T-helper 17 cell (primary cell): ENCODE measurements around the gene RNF11. TPM values are rescaled to one million over a fixed set of nuclear protein-coding genes. Genes with fewer than 3 reads are reported as not detected.

Experiments
- ATAC-seq: fragments of 150-1000 bp; cut with Tn5 transposase; 2 replicates; pipeline ENCODE4 v1.10.0; 2021; ENCODE audit warnings: mild to moderate bottlenecking, moderate library complexity
- DNase-seq, 3 donors: peaks; one replicate each; pipeline versions ENCODE4 v3.0.0 to v3.0.0-alpha.2; 2020 to 2021
- H3K9me3 ChIP-seq: one replicate; pipeline ENCODE4 v1.7.0; 2013; ENCODE audit warnings: low read length, mild to moderate bottlenecking; ENCODE audit not compliant: control insufficient read depth, poor library complexity, severe bottlenecking
- H3K27ac Mint-ChIP-seq: one replicate; pipeline ENCODE4 v1.8.0; 2022; ENCODE audit warnings: mild to moderate bottlenecking, moderate library complexity, mixed read lengths
- H3K27me3 Mint-ChIP-seq: one replicate; pipeline ENCODE4 v1.8.0; 2022; ENCODE audit warnings: mixed read lengths
- H3K36me3 Mint-ChIP-seq: one replicate; pipeline ENCODE4 v1.8.0; 2022; ENCODE audit warnings: low read depth, mixed read lengths
- H3K4me1 Mint-ChIP-seq: one replicate; pipeline ENCODE4 v1.8.0; 2022; ENCODE audit warnings: mild to moderate bottlenecking, mixed read lengths
- H3K4me3 Mint-ChIP-seq: one replicate; pipeline ENCODE4 v1.8.0; 2022; ENCODE audit warnings: mild to moderate bottlenecking, moderate library complexity, mixed read lengths
- total RNA-seq, 4 donors: library from RNA in 2 of 4; stranded (reverse) in 2 of 4; gene quantifications; one replicate each; pipeline ENCODE4 v1.2.3 and lab custom pipeline; 2022 to 2026

The RNF11 gene
- total RNA-seq, 2 donors from 2014 or later, result 69.4 to 140 TPM

DNA sequence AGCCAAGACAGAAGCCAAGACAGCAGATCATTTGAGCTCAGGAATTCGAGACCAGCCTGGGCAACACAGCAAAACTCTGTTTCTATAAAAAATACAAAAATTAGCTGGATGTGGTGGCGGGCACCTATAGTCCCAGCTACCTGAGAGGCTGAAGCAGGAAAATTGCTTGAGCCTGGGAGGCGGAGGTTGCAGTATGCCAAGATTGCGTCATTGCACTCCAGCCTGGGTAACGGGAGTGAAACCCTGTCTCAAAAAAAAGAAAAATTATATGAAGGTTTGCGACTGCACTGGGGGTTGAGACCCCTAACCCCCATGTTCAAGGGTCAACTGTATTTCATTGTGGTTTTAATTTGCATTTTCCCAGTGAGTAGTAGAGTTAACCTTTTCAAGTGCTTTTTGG, 16.3 kb downstream of the RNF11 start:
- Mint-ChIP-seq H3K4me1 (peaks cover 19% of the 10 kb centered on the region), H3K4me3 (peak overlapping the region; percentile 39)
- no peak for ATAC-seq

DNA sequence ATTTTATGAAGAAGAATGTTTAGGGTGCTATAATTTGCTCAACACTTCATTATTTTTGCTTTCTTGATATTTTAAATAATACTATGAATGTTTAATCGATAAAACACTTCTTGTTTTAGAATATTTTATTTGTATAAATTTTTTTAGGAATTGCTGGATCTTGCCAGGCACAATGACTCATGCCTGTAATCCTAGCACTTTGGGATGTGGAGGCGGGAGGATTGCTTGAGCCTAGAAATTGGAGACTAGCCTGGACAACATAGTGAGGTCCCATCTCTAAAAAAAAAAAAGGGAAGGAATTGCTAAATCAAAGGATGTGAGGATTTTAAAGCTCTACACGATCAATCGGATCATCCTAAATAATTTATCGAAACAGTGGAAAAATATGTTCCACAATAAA, 17.6 kb downstream of the RNF11 start:
- Mint-ChIP-seq H3K27me3 (no peaks in the 10 kb centered on the region), H3K27ac (no peak overlapping the region)

More for the DNA sequence above, 16.3 kb downstream of the RNF11 start:
- Mint-ChIP-seq H3K27me3 (no peaks in the 10 kb centered on the region), H3K27ac (no peak overlapping the region), H3K36me3 (no peaks in the 10 kb centered on the region)
- DNase-seq, result no peak
- H3K9me3 ChIP-seq, result no peaks in the 10 kb centered on the region

DNA sequence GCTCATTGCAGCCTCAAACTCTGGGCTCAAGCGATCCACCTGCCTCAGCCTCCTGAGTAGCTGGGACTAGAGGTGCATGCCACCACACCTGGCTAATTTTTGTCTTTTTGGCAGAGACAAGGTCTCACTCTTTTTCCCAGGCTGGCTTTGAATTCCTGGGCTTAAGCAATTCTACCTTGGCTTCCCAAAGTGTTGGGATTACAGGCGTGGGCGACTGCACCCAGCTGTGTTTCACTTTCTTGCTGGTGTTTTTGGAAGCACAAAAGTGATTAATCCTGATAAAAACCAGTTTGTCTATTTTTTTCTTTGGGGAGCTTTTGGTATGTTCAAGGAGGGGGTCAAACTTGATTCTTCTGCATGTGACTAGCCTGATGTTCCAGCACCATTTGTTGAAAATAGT, 19.3 kb downstream of the RNF11 start:
- ATAC-seq, result no peak
- no peak overlapping the region for H3K4me3 Mint-ChIP-seq
- DNase-seq, result no peak
- no peaks in the 10 kb centered on the region for H3K9me3 ChIP-seq
- peaks cover 31% of the 10 kb centered on the region for H3K4me1 Mint-ChIP-seq
- no peaks in the 10 kb centered on the region for H3K27me3 Mint-ChIP-seq
- H3K27ac Mint-ChIP-seq, result no peak overlapping the region
- no peaks in the 10 kb centered on the region for H3K36me3 Mint-ChIP-seq

More for the DNA sequence above, 17.6 kb downstream of the RNF11 start:
- ATAC-seq (no peak), DNase-seq (no peak)
- Mint-ChIP-seq H3K4me3 (no peak overlapping the region), H3K36me3 (no peaks in the 10 kb centered on the region), H3K4me1 (peaks cover 29% of the 10 kb centered on the region)
- no peaks in the 10 kb centered on the region for H3K9me3 ChIP-seq

DNA sequence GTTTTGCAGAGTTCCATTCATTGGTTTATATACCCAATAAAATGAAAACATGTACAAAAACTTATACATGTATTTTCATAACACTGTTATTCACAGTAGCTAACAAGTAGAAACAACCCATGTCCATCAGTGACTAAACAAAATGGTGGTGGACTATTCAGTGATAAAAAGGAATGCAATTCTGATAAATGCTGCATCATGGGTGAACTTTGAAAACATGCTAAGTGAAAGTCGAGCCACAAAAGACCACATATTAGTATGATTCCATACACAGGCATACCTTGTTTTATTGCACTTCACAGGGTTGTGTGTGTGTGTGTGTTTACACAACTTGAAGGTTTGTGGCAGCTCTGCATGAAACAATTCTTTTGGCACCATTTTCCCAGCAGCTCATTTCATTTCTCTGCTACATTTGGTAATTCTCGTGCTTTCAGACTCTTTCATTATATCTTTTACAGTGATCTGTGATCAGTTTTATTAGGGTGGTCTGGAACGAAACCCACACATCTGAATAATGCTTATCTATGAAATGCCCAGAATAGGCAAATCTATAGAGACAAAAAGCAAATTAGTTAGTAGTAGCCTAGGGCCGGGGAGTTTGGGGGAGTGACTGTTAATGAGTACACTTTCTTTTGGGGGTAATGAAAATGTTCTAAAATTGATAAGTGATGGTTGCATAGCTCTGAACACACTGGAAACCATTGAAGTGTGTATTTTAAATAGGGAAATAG, 27.2 kb downstream of the RNF11 start:
- DNase-seq (no peak), ATAC-seq (no peak)
- peaks cover 37% of the 10 kb centered on the region for H3K4me1 Mint-ChIP-seq
- H3K27me3 Mint-ChIP-seq, result no peaks in the 10 kb centered on the region
- no peaks in the 10 kb centered on the region for H3K9me3 ChIP-seq
- peak overlapping the region; percentile 47 for H3K27ac Mint-ChIP-seq
- no peak overlapping the region for H3K4me3 Mint-ChIP-seq
- H3K36me3 Mint-ChIP-seq, result no peaks in the 10 kb centered on the region

DNA sequence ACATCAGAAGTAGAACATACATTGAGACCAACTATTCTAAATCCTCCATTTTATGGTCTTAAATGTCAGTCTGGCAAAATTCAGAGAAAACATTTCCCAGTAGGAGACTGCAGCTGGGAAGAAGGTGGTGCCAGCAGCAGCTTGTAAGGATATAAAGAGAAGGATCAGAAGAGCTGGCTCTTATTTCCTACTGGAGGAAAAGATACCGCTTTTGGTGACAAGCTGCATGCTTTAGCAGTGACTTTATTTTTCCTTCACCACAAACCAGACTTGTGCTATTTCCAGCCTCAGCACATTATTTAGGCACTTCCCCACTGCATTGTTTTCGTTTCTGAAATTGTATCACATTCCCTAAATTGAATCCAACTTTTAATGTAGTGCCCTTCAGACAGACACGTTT, 28.4 kb downstream of the RNF11 start:
- Mint-ChIP-seq H3K4me3 (no peak overlapping the region), H3K27ac (peak overlapping the region; percentile 63), H3K27me3 (no peaks in the 10 kb centered on the region), H3K36me3 (peaks cover 2% of the 10 kb centered on the region), H3K4me1 (peaks cover 33% of the 10 kb centered on the region)
- no peak for DNase-seq
- no peak for ATAC-seq
- no peaks in the 10 kb centered on the region for H3K9me3 ChIP-seq

DNA sequence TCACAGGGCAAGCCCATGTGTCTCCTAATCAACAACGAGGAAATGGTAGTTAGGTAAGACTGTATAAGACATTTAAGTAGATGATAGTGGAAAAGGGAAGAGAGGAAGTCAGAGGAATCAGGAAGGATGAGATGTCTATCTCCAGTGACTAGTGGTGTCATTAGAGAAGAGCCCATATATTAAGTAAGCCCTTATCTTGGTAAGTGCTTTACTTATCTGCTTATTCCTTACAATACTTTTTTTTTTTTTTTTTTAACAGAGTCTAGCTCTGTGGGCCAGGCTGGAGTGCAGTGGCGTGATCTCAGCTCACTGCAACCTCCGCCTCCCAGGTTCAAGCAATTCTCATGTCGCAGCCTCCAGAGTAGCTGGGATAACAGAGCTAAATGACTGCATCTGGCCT, 29.5 kb downstream of the RNF11 start:
- Mint-ChIP-seq H3K4me1 (peaks cover 27% of the 10 kb centered on the region), H3K27ac (peak overlapping the region; percentile 63)
- ATAC-seq, result no peak

DNA sequence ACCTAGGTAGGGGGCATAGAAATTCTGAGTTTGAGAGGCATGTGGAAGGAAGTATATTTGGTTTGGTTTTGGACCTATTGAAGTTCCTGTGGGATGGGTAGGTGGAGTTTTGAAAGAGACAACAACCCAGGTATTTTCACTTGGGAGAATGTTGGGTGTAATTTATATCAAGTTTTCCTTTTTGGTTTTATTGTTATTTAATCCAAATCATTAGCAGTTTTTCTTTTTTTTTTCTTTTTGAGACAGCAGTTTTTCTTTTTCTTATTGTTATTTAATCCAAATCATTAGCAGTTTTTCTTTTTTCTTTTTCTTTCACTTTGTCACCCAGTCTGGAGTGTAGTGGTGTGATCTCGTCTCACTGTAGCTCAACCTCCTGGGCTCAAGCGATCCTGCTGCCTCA, 30.1 kb downstream of the RNF11 start:
- Mint-ChIP-seq H3K27me3 (no peaks in the 10 kb centered on the region), H3K4me1 (peaks cover 29% of the 10 kb centered on the region), H3K4me3 (no peak overlapping the region), H3K27ac (peak overlapping the region; percentile 27), H3K36me3 (peaks cover 4% of the 10 kb centered on the region)
- DNase-seq, result no peak
- H3K9me3 ChIP-seq, result no peaks in the 10 kb centered on the region
- ATAC-seq, result no peak

More for the DNA sequence above, 29.5 kb downstream of the RNF11 start:
- Mint-ChIP-seq H3K36me3 (peaks cover 2% of the 10 kb centered on the region), H3K27me3 (no peaks in the 10 kb centered on the region), H3K4me3 (no peak overlapping the region)
- no peak for DNase-seq
- no peaks in the 10 kb centered on the region for H3K9me3 ChIP-seq

DNA sequence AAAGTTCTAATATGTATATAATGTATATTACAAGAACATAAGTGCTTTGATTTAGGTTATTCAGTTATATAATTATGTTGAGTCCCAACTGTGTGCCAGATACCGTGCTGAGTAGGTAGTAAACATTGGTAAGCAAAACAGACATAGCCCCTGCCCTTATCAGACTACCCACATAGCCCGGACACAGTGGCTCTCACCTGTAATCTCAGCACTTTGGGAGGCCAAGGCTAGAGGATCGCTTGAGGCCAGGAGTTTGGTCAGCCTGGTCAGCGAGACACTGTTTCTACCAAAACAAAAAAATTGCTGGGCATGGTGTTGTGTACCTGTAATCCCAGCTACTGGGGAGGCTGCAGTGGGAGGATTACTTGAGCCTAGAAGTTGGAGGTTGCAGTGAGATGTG, 30.7 kb downstream of the RNF11 start:
- H3K9me3 ChIP-seq, result no peaks in the 10 kb centered on the region
- H3K4me1 Mint-ChIP-seq, result peaks cover 29% of the 10 kb centered on the region
- H3K36me3 Mint-ChIP-seq, result peaks cover 5% of the 10 kb centered on the region
- no peaks in the 10 kb centered on the region for H3K27me3 Mint-ChIP-seq
- no peak overlapping the region for H3K4me3 Mint-ChIP-seq
- peak overlapping the region; percentile 27 for H3K27ac Mint-ChIP-seq
- no peak for ATAC-seq
- DNase-seq, result no peak

DNA sequence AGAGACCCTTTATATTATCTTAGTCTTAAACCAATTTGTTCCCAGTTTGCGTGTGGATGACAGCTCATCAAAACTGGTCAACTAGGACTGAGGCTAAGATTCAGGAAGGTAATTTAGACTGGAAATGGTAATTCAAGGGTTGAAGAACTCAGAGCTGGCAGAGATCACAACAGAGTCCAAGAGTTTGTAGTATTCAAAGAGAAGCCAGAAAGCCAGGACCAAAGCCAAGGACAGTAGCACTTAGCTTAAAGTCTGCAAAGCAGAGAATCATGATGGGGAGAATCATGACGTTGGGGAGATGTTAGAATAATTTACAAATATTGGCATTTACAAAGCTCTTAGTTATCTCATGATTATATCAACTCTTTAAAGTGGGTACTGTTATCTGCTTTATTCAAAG, 32.6 kb downstream of the RNF11 start:
- H3K4me3 Mint-ChIP-seq, result no peak overlapping the region

DNA sequence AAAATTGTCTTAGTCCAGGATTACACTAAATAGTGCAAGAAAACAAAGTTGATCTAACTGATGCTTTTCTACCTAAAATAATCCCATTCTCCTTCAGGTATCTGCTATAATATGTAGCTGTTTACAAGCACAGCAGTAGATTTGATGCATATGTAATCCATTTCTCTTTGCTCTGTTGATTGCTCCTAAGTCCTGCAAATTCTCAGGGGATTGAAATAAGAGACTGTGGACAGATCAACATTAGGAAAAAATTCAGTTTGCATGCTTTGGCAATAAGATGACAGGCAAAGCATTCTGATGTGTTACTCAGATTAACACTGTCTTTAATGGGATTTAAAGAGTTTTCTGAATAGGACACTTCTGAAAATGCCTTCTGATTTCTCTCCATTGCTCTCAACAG, 34.7 kb downstream of the RNF11 start:
- H3K36me3 Mint-ChIP-seq, result peaks cover 5% of the 10 kb centered on the region
- DNase-seq (no peak), ATAC-seq (no peak)
- H3K27ac Mint-ChIP-seq, result no peak overlapping the region
- no peak overlapping the region for H3K4me3 Mint-ChIP-seq
- no peaks in the 10 kb centered on the region for H3K9me3 ChIP-seq
- no peaks in the 10 kb centered on the region for H3K27me3 Mint-ChIP-seq
- H3K4me1 Mint-ChIP-seq, result peaks cover 18% of the 10 kb centered on the region

More for the DNA sequence above, 32.6 kb downstream of the RNF11 start:
- Mint-ChIP-seq H3K36me3 (peaks cover 5% of the 10 kb centered on the region), H3K27me3 (no peaks in the 10 kb centered on the region), H3K4me1 (peaks cover 28% of the 10 kb centered on the region), H3K27ac (peak overlapping the region; percentile 9)
- H3K9me3 ChIP-seq, result no peaks in the 10 kb centered on the region
- DNase-seq (no peak), ATAC-seq (no peak)

DNA sequence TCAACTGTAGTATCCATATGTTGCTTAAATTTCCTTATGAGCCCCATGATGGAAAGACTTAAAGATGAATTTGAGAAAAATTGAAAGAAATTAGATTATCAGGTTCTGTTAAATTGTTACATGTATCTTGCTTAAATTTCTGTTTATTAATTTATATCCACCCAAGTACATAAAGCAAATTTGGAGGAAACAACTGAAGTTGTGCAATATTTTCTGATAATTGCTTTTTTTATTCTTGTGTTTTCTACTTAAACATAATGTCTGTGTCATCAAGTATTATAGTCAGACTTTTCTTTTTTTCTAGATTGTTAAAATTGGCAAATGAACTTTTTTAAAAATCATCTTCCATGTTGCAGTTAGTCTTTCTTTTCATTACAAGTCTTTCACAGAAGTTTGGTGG, 36.8 kb downstream of the RNF11 start:
- Mint-ChIP-seq H3K27me3 (no peaks in the 10 kb centered on the region), H3K36me3 (peaks cover 5% of the 10 kb centered on the region), H3K4me3 (no peak overlapping the region), H3K4me1 (peaks cover 8% of the 10 kb centered on the region), H3K27ac (no peak overlapping the region)
- no peaks in the 10 kb centered on the region for H3K9me3 ChIP-seq
- no peak for ATAC-seq
- no peak for DNase-seq

DNA sequence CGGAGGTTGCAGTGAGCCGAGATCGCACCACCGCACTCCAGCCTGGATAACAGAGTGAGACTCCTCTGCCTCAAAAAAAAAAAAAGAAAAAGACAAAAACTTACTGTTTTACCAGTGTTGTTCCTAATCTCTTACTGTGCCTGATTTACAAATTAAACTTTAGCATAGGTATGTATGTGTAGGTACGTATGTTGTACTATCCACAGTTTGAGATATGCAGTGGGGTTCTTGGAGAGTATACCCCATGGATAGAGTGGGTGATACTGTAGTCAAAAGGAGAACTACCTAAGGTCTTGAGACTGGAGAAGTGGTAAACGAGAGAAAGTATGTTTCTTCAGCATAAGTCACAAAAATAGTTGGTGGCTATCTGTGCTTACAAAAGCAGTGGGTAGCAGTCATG, 38.6 kb downstream of the RNF11 start:
- no peak overlapping the region for H3K4me3 Mint-ChIP-seq
- ATAC-seq, result no peak
- no peak overlapping the region for H3K27ac Mint-ChIP-seq
- H3K9me3 ChIP-seq, result no peaks in the 10 kb centered on the region
- peaks cover 4% of the 10 kb centered on the region for H3K4me1 Mint-ChIP-seq
- H3K36me3 Mint-ChIP-seq, result peaks cover 3% of the 10 kb centered on the region
- no peak for DNase-seq
- no peaks in the 10 kb centered on the region for H3K27me3 Mint-ChIP-seq

DNA sequence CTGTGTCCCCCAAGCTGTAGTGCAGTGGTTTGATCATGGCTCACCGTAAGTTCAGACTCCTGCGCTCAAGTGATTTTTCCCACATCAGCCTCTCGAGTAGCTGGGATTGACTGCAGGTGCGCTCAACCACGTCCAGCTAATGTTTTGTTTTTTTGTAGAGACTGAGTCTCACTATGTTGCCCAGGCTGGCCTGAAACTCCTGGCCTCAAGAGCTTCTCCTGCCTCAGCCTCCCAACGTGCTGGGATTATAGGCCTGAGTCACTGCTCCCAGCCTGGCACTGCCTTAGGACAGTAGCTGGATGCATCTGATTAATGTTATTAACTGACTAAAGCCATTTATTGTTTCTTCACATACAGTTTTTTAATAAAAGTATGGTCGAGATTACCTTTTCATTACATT, 40.2 kb downstream of the RNF11 start:
- DNase-seq, result no peak
- H3K9me3 ChIP-seq, result no peaks in the 10 kb centered on the region
- Mint-ChIP-seq H3K27ac (no peak overlapping the region), H3K4me3 (no peak overlapping the region), H3K27me3 (no peaks in the 10 kb centered on the region), H3K36me3 (no peaks in the 10 kb centered on the region), H3K4me1 (peaks cover 6% of the 10 kb centered on the region)
- no peak for ATAC-seq

DNA sequence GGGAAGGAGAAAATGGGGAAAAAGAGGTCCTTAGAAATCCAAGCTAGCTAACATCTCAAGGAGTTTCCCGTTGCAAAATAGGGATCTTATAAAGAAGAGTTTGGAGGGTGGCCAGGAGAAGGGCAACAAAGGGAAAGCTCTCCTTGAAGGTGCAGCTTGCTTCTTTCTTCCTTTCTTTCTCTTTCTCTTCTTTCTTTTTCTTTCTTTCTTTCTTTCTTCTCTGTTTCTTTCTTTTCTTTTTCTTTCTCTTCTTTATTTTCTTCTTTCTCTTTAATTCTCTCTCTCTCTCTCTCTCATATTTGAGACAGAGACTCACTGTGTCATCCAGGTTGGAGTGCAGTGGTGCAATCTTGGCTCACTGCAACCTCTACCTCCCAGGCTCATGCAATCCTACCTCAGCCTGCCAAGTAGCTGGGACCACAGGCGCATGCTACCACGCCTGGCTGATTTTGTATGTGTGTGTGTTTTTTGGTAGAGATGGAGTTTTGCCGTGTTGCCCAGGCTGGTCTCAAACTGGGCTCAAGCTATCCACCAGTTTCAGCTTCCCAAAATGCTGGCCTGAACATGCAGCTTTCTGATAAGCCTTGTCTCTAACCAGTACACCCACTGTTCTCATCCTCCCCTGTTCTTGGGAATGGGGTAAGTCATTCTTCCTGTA, 44.4 kb downstream of the RNF11 start:
- ATAC-seq (no peak), DNase-seq (no peak)
- Mint-ChIP-seq H3K27me3 (no peaks in the 10 kb centered on the region), H3K36me3 (no peaks in the 10 kb centered on the region), H3K27ac (peak overlapping the region; percentile 71), H3K4me1 (peaks cover 6% of the 10 kb centered on the region), H3K4me3 (no peak overlapping the region)
- no peaks in the 10 kb centered on the region for H3K9me3 ChIP-seq
